GM03348 (cell line): ENCODE results near the gene CCL19.
A peak's percentile ranks its signal among the peaks of the same experiment; 100 is the strongest.

ENCODE experiments used
- DNase-seq: peaks from one replicate; pipeline ENCODE4 v3.0.0; 2012; ENCODE audit warnings: low spot score

Gene CCL19

DNA sequence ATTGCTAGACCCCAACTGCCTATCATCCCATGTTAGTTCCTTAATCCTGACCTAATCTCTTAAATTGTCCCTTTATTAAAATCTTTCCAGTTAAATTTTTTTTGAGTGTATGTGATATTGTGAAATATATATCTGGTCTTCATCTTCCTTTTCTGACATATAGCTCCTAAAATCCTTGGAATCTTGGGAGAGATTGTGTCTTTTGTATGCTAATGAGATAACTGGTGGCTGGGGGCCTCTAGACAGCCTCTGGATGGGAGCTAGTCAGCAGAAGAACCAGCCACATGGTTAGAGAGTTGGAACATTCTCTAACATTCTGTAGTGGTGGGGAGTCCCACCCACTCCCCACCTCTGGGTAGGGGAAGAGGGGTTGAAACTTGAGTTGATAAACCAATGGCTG lies 3.7 kb upstream of the CCL19 start:
- DNase-seq: no peak

DNA sequence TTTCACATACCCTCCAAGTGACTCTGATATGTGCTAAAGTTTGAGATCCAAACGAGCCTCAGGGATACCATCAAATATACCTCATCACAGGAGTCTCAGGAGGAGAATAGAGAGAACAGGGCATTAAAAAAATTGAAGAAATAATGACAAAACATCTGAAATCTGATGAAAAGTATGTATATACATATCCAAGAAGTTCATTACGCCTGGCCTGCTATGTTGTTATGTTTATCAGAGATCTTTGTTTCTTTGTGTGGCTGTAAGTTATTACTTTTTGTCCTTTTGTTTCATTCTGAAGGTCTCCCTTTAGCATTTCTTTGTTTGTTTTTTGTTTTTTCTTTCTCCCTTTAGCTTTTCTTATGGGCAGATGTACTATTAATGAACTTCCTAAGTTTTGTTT lies 2.5 kb upstream of the CCL19 start:
- no peak for DNase-seq

- no peak for DNase-seq
Measured at GRCh38 chr9:34691936-34692315, 850 bp upstream of the CCL19 start.

DNA sequence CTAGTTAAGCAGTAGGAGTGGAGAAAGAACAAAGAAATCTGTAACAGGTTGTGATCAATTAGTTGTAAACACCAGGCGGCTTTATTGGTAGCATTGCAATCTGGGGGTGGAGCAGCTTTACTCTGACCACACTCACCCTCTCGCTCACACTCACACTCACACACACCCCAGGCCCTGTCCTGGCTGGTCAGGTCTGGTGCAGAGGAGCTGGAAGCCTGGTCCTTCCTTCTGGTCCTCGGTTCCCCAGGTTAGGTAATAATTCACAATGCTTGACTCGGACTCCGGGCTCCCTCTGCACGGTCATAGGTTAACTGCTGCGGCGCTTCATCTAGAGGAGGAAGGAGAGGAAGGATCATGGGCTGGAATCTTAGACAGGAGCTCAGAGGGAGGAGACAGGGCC lies 1.6 kb downstream of the CCL19 start:
- no peak for DNase-seq

- DNase-seq: no peak
Measured at GRCh38 chr9:34689116-34689470, 2.0 kb downstream of the CCL19 start.

DNA sequence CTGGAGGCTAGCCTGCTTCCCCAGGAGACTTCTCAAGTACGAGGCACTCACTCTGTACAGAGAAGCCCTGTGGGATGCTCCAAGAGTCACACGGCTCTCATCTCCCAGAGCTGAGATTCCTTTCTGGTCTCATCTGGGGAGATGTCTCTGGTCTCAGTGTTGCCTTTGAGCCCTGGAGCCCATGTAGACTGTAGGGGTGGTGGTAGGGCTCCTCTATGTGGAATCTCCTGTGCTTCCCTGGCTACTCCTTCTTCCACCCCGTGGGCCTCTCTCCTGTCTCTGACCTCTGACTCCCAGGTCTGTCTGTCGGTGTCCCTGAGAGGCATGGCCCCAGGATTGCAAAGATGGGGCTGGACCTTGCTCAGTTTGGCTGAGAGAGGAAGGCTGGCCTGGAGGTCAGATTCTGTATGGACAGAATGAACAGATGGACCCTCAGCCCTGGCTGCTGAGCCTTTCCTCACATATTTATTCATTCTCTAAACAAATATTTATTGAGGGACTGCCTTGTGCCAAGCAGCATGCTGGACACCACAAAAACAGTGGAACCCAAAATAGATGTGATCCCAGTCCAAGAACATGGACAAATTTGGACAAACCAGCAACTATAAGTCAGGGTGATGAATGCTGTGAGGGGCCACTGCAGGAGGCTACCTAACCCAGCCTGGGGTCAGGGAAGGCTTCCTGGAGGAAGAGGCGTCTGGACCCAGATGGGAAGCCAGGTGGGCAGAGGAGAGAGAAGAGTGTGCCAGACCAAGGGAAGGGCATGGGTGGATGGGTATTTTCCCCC lies 2.6 kb downstream of the CCL19 start:
- no peak for DNase-seq

GRCh38 chr9:34687276-34688030 lies 3.6 kb downstream of the CCL19 start:
- no peak for DNase-seq

DNA sequence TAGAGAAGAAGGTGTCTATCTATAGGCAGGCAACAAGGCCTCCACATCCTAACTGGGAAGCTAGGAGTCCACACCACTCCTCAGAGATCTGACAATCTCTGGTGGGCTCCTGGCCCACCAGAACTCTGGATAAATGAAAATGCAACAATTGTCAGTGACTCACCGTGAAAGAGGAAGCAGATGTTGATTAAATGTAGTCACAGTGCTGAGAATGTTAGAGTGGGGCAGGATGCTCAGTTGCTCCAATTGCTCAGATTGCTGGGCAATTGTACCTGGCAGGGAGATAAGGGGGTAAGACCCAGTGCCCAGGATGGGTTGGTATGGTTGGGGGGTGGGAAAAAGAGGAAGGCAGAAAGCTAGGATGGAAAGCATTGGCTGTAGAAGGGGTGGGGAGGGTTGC lies 4.3 kb downstream of the CCL19 start:
- peak; percentile 43 for DNase-seq

- peak; percentile 36 for DNase-seq
Measured at GRCh38 chr9:34686231-34686630, 4.8 kb downstream of the CCL19 start.

GRCh38 chr9:34685591-34685990 lies 5.5 kb downstream of the CCL19 start:
- peak; percentile 51 for DNase-seq

DNA sequence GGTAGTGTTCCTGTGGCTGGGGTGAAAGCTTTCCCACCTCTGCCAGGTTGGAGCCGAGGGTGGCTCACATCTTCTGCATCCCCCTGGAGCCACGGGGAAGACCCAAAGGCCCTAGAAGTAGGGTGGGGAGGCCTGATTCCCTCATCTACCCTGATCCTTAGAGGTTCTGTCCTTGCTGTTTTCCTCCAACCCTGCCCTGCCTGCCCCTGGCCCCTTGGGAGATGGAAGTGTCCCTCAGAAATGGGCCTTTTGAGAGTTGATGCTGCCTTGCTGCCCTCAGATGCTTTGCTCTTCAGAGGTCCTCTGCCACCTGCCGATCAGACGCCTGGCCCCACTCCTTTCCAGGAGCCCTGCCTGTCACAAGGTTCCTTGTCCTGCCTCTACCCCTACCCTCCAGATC lies 6.3 kb downstream of the CCL19 start:
- no peak for DNase-seq

DNA sequence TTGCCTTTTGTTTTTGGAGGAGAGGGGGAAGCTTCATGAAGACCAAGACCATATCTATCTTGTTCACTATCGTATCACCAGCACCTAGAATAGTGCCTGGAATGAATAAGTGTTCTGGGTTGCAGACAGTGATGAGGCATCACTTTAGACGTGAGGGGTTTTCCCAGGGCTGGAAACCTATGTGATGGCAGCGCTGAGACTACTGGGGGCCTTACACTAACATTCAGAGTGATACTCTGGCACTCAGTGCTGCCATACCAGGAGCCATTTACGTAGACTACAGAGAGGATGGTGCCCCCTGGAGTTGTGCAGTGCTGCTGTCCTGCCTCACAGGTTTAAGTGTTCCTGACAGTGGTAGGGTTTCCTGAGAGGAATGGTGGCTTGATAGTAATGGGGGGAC lies 6.9 kb downstream of the CCL19 start:
- DNase-seq: no peak

GRCh38 chr9:34675869-34676268 lies 15.2 kb downstream of the CCL19 start:
- DNase-seq: peak; percentile 33

GRCh38 chr9:34675048-34675714 lies 15.9 kb downstream of the CCL19 start:
- DNase-seq: peak; percentile 84

- DNase-seq: no peak
Measured at GRCh38 chr9:34674440-34674839, 16.6 kb downstream of the CCL19 start.

- DNase-seq: no peak
Measured at GRCh38 chr9:34671307-34671706, 19.8 kb downstream of the CCL19 start.

DNA sequence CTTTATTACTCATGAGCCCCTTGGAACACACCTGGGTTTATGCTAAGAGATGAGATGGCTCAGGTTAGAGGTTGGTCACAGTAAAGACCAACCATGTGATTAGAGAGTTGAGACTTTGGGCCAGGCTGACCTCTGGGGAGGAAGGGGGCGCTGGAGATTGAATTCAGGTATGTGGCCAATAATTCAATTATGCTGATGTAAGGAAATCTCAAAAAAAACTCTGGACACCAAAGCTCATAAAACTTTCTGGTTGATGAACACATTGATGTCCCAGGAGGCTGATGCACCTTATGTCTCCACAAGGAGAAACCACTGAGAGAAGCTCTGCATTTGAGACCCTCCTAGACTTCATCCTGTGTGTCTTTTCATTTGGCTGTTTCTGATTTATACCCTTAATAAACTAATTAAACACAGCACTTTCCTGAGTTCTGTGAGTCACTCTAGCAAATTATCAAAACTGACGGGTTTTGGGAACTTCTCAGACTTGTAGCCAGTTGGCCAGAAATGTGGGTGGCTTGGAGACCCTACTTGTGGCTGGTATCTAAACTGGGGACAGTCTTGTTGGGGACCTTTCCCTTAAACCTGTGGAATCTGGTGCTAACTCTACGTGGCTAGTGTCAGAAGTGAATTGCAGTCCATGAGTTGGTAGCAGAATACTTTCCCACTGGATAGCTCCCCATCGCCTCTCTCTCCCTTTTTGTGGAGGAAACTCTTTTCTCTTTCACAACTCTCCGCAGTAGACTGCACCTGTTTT lies 21.1 kb downstream of the CCL19 start:
- no peak for DNase-seq

GRCh38 chr9:34665381-34666250 lies 25.5 kb downstream of the CCL19 start:
- DNase-seq: peak; percentile 97

- no peak for DNase-seq
Measured at GRCh38 chr9:34665067-34665380, 26.1 kb downstream of the CCL19 start.

DNA sequence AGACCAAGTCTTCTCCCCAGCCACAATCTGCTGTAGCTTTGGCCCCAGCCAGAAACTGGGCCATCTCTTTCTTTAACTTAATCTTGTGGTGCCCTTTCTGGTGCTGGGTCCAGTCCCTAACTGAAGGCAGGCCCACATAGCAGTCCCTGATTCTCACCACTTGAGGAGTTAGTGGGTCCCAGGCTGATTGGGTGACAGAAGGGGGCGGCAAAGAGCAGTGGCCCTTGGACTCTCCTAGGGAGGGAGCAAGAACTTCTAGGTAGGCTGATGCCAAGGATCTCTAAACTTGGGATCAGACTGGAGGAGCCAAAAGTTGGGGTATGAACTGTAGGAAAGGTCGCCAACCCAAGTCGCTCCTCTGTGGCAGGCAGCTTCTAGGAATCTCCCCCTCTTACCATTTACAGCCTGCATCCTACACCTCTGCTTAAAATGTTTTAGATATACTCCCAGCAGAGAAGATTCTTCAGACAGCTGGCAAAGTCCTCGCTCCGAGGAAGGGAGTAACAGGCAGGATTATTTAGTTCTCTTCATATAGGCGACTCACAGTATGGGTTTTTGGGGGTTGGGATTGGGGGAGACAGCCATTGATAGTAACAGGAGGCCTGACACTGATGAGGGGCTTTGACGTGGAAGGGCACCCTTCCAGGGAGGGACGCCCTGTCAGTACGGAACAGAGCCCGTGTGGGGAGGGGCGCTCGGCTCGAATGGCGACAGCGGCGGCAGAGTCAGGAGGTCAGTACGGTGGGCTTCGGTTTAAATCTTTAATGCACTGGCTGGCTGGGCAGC lies 26.6 kb downstream of the CCL19 start:
- DNase-seq: peak; percentile 84

DNA sequence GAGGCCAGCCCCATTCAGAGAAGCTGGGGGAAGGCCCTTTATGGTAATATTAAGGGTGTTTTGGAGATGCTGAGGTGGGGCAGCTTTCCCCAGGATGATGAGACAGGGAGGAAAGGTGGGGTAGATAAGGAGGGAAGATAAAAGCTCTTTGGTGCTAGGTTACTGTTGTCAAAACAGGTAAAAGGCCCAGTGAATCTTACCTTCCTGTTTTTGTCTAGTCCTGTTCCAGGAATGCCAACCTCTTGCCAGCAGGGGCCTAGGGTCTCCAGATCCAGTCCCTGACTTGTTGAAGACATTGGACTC lies 27.8 kb downstream of the CCL19 start:
- DNase-seq: no peak
